UCSD-AML1 (cell line): ENCODE results near the gene NOP56.

Experiments
- DNase-seq: peaks from one replicate; lab custom pipeline; 2025; ENCODE audit not compliant: unreplicated experiment; lab: John Stamatoyannopoulos, UW

Gene NOP56

DNA sequence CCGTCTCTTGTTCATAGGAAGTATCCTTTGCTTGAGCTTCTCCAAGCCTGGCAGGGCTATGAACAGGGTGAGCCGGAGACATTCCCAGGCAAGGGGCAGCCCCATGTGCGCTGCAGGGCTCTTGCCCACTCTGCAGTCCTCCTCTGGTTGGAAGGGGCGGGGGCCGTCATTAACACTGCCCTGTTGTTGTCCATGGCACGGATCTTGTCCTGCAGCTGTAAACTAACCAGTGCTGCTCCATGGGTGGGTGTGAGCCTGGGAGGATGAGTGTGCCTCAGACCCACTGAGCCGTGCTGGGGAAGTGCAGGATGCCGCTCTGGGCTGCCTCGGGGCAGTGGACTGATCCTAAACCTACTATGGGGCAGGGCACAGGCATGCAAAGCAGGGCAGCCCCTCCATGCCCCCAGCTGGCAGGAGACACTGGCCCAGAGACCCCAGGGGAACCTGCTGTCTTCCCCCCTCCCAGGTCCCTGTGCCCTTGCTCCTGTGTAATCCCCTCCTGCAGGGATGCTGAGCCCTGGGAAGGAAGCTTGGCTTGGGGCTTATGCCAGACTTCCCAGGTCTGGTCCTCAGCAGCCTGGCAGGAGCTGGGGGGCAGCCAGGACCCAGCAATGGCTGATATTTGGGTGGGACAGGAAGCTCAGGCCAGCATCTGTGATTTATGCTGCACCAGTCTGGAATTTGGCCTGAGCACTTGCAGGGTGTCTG is 48.6 kb downstream of the NOP56 start:
- no peak for DNase-seq

DNA sequence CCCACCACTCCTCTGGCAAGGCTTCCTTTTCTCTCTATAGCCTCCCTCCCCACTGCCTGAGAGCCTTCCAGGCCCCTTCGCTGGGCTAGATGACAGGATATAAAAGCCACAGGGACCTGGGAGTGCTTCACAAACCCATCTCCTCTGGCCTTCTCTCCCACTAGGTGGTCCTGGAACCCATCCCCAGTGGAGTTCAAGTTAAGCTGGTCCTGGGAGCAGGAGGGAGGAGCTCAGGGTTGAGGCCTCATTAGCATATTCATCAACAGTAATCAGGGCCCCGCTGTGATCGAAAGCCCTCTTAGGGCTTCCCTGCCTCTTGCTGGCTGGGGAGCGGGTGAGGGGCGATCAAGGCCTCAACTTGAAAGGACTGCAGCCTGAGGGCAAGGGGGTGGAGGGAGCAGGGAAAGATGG is 49.2 kb downstream of the NOP56 start:
- DNase-seq = no peak

DNA sequence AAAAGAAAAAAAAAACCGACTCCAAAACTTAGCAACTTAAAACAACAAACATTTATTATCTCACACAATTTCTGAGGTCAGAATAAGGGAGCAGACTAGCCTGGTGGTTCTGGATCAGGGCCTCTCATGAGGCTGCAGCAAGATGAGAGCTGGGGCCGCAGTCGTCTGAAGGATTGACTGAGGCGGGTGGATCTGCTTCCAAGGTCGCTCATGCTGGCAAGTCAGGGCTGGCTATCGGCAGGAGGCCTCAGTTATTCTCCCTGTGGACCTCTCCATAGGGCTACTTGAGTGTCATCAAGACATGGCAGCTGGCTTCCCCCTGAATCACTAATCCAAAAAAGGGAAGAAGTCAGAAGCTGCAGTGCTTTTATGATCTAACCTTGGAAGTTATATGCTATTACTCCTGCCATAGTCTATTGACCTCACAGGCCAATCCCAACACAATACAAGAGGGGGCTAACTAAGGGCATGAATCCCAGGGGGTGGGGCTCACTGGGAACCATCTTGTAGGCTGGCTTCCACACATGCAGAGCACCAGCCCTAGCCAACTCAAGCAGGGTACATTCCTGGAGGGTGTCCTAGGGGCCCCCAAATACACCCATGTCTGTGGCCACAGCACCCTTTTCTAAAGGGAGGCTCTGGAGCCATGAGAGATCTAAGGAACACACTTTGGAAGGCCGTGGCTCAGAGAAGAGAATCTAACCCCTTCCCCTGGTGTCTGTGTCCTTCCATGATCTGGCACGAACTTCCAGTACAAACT is 51.5 kb downstream of the NOP56 start:
- no peak for DNase-seq

DNA sequence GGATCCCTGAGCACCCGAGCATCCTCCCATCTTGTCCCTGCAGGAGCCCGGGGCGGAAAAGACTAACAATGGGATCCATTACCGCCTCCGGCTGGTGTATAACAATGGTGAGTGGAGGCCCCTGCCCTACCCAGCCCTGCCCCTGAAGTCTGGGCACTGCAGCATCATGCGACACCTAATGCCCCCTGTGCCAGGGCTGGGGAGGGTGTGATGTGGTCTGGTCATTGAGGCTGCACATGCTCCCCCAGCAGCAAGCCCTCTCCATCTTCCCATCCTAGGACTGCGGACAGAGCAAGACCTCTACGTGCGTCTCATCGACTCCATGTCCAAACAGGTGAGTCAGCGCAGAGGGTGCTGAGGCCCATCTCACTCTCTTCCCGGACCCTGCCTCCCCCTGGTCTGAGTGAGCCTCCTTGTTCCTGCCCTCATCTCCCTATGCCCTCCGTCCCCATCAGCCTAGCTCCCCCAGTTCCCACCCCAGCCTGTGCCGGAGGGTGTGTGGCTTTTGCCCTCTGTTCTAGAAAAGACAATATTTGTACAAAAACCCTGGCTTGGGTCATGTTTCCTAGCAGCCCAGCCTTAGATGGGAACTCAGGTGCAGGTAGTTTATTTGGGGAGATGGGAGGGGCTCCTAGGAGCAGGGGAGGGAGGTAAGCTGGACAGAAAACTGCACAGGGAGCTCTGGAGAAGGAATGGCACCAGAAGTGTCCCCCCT is 53.7 kb downstream of the NOP56 start:
- DNase-seq = no peak

DNA sequence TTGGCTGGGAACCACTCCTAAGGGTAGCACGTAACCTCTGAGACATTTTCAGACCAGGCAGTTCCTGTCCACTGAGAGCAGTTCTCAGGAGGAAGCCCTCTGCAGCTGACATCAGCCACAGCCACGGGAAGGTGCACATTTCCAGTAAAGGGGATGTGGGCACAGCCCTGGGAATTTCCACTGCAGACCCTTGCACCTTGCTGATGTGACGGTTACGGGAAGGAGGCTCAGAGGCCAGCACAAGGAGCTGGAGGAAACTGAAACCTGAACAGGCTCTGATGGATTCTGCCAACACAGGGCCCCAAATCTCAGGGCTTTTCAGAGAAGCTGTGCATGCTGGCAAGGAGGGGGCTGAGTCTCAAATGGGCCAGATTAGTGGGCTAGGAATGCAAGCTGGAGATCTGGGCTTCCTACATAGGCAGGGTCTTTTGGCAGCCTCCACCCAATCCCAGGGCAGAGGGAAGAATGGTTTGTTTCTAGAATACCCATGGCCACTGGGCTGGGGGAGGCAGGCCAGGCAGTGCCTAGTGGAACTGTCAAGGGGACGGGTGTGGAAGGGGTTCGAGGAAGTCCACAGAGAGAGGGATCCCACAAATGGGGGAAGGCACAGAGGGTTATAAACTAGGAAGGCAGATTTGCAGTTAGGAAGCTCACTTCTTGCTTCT is 54.4 kb downstream of the NOP56 start:
- peak; percentile 69 for DNase-seq

DNA sequence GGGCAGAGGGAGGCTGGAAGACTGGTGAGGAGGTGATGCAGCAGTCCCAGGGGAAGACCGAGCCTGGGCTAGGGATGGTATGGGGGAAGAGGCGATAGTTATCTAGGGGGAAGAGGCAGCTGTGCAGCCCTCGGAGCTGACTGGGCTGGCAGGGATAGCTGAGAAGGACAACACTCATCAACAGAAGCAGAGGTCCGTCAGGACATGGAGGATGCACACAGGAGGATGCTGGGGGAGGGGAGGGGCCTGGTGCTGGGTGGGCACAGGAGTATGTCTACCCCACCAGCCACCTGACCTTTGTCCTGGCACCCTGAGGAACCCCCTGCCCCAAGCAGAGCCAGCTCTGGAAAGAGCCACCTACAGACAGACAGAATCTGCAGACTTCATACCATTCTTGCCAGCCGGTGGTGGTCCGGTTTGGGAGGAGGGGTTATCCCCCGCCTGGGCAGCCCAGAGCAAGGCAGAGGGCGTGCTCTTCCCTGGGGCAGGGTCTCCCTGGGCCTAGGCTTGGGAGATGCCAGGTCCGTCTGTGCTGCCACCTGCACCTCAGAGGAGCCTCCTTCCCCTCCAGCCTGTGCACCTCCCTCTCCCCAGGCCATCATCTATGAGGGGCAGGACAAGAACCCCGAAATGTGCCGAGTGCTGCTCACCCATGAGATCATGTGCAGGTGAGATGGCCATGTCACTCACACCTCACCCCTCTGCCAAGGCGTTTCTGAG is 55.1 kb downstream of the NOP56 start:
- no peak for DNase-seq
